Upper lobe of left lung (tissue), 6 donors: ENCODE measurements around the gene DNAAF9. TPM values are rescaled to one million over a fixed set of nuclear protein-coding genes. Genes with fewer than 3 reads are reported as not detected.

Source experiments
- ATAC-seq, 2 donors: fragments of 200-7000 bp; cut with Tn5 transposase; one replicate each; pipeline ENCODE4 v1.9.1; 2022; ENCODE audit warnings: mild to moderate bottlenecking in 2 of 2, moderate library complexity in 2 of 2; ENCODE audit not compliant: low FRiP score in 2 of 2
- DNase-seq, 2 donors: peaks; one replicate each; pipeline ENCODE4 v3.0.0-alpha.2; 2019 to 2020
- H3K27ac ChIP-seq, 4 donors: fragments of 200-600 bp; sonication (generic); one replicate each; pipeline ENCODE4 v1.5.1; 2016 to 2019
- H3K27me3 ChIP-seq, 4 donors: fragments of 200-600 bp; sonication (generic); one replicate each; pipeline ENCODE4 v1.5.1; 2017 to 2019
- H3K36me3 ChIP-seq, 4 donors: fragments of 200-600 bp; sonication (generic); one replicate each; pipeline ENCODE4 v1.5.1; 2016 to 2019
- H3K4me1 ChIP-seq, 4 donors: fragments of 200-600 bp; sonication (generic); one replicate each; pipeline ENCODE4 v1.5.1; 2018 to 2019
- H3K4me3 ChIP-seq, 4 donors: fragments of 200-600 bp; sonication (generic); one replicate each; pipeline ENCODE4 v1.5.1; 2017 to 2019; ENCODE audit warnings: mild to moderate bottlenecking in 2 of 4, moderate library complexity in 1 of 4
- H3K9me3 ChIP-seq, 4 donors: fragments of 200-600 bp; sonication (generic); one replicate each; pipeline ENCODE4 v1.5.1; 2018 to 2019
- EP300 ChIP-seq, 4 donors: sonication (generic); formaldehyde crosslinking; IDR thresholded peaks; one replicate each; pipeline ENCODE4 v1.5.1; 2017; ENCODE audit warnings: antibody characterized with exemption in 4 of 4, control low read depth in 2 of 4
- POLR2A ChIP-seq, 4 donors: fragments of 450-650 bp; IDR thresholded peaks; one replicate each; pipeline ENCODE4 v1.5.1; 2016 to 2017; ENCODE audit warnings: antibody characterized with exemption in 4 of 4, mild to moderate bottlenecking in 2 of 4
- POLR2AphosphoS5 ChIP-seq, 2 donors: sonication (generic); formaldehyde crosslinking; IDR thresholded peaks; one replicate each; pipeline ENCODE4 v1.5.1; 2017; ENCODE audit warnings: antibody characterized with exemption in 2 of 2
- WGBS, 2 donors: methylation state at CpG; one replicate each; pipeline ENCODE4 v1.1.5; 2017 to 2018; 5-methylcytosine and 5-hydroxymethylcytosine counted together
- total RNA-seq, 6 donors: library from RNA; depleted of rRNA in 4 of 6; stranded (reverse); fragments of >200 nt in 4 of 6; gene quantifications; one replicate each; pipeline versions ENCODE4 v1.1.0 to v1.2.1, GENCODE V29; 2016 to 2021
- TF ChIP-seq, protein P1 (sequence below), 6 experiments: fragments of 450-650 bp in 4 of 6; fragments of 200-600 bp in 2 of 6; sonication (generic) in 2 of 6; IDR thresholded peaks; one replicate each; pipeline ENCODE4 v1.5.1; 2016 to 2019; ENCODE audit warnings: antibody characterized with exemption in 6 of 6
- donor health status: DM: no; HTN: no; CAD: no; lungs with moderate emphysema.
- donor health status: DM: no; HTN: yes; CAD: no; lungs with severe emphysema.

Gene DNAAF9
- 10 to 100 TPM; 17.6 to 45.1 (median 23.7) TPM for total RNA-seq

DNA sequence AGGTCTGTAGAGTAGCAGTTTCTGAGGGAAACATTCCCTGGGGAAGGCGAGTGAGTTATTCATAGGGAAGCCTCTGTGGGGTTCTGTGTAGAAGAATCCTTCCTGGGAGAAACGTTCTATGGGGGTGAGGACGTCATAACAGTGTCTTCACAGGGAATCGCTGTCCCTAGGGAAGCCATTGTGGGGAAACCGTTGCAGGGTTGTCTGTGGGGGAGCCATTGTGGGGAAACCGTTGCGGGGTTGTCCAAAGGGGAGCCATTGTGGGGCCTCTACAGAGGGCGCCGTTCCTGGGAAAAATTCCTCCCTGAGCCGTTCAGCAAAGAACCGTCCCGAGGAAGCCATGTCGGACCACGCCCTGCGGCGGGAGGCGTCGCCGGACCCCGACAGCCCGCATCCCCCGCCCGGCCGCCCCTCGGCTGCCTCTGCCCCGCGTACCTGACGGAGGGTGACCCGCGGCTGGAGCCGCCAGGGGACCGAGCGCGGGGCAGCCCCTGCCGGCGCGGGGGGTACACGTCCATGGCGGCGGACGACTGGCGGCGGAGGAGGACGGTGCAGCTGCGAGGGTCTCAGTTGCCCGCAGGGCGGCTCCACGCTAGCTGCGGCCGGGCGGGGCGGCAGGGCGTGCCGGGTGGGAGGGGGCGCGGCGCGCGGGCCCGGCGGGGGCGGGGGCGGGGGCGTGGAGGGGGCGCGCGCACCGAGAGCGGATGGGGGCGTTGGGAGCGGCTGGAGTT lies at the start of gene DNAAF9:
TSS of gene DNAAF9 (minus strand) at position 630 of the 731 bp plus-strand sequence. CDS start at position 518, 112 bp downstream.
- Histone ChIP-seq H3K27ac (peak within 1 kb of the TSS; percentile 88 to 93 (median 91)), H3K4me3 (peak within 1 kb of the TSS; percentile 74 to 96 (median 90)), H3K27me3 (no peaks in the 10 kb centered on the region), H3K4me1 (peaks cover 8 to 27% (median 18%) of the 10 kb centered on the region in 4 donors), H3K36me3 (no peaks in the 10 kb centered on the region), H3K9me3 (no peaks in the 10 kb centered on the region)
- TF ChIP-seq, protein P1, sequence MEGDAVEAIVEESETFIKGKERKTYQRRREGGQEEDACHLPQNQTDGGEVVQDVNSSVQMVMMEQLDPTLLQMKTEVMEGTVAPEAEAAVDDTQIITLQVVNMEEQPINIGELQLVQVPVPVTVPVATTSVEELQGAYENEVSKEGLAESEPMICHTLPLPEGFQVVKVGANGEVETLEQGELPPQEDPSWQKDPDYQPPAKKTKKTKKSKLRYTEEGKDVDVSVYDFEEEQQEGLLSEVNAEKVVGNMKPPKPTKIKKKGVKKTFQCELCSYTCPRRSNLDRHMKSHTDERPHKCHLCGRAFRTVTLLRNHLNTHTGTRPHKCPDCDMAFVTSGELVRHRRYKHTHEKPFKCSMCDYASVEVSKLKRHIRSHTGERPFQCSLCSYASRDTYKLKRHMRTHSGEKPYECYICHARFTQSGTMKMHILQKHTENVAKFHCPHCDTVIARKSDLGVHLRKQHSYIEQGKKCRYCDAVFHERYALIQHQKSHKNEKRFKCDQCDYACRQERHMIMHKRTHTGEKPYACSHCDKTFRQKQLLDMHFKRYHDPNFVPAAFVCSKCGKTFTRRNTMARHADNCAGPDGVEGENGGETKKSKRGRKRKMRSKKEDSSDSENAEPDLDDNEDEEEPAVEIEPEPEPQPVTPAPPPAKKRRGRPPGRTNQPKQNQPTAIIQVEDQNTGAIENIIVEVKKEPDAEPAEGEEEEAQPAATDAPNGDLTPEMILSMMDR (IDR thresholded peaks at IDR 0.05): peak; percentile 58 to 95 (median 73)
- peak in 1 of 2 donors; percentile 37 for TF ChIP-seq POLR2AphosphoS5 (IDR thresholded peaks at IDR 0.05)
- TF ChIP-seq POLR2A (IDR thresholded peaks at IDR 0.05): peak in 2 of 4 donors; percentile 48 to 52
- TF ChIP-seq EP300 (IDR thresholded peaks at IDR 0.05): no peak
- DNase-seq: peak in 1 of 2 donors; percentile 95
- 0% methylated on average over 5 to 13 of the region's 71 CpGs for WGBS, 2 donors
- ATAC-seq: peak; percentile 47 to 81

DNA sequence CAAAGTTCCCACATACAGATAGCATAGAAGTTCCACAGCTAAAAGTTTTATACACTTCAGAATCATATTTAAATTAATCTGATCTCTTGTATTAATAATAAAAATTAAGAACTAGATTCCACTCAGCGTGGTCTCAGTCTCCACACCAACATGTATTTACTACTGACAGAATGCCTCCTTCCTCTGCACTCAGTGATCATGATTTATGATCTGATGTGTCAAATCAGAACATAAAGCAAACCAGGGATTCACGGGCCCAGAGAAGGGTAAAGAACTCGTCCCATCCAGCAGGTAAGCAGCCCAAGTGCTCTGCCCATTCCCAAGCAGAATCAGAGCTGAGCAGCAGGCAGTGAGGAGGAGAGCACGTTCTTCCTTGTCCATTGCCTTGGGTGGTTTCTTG lies 49.2 kb upstream of the DNAAF9 start:
- no peak overlapping the region for H3K27ac ChIP-seq
- H3K9me3 ChIP-seq: no peaks in the 10 kb centered on the region
- H3K36me3 ChIP-seq: no peaks in the 10 kb centered on the region
- WGBS, 2 donors: 50 to 63% methylated on average over 4 of the region's 4 CpGs
- DNase-seq (no peak), ATAC-seq (no peak)
- TF ChIP-seq EP300 (IDR thresholded peaks at IDR 0.05) (no peak), POLR2AphosphoS5 (IDR thresholded peaks at IDR 0.05) (no peak), POLR2A (IDR thresholded peaks at IDR 0.05) (no peak)
- TF ChIP-seq, protein P1 (IDR thresholded peaks at IDR 0.05): no peak
- no peaks in the 10 kb centered on the region for H3K4me1 ChIP-seq
- no peak overlapping the region for H3K4me3 ChIP-seq
- no peaks in the 10 kb centered on the region for H3K27me3 ChIP-seq

DNA sequence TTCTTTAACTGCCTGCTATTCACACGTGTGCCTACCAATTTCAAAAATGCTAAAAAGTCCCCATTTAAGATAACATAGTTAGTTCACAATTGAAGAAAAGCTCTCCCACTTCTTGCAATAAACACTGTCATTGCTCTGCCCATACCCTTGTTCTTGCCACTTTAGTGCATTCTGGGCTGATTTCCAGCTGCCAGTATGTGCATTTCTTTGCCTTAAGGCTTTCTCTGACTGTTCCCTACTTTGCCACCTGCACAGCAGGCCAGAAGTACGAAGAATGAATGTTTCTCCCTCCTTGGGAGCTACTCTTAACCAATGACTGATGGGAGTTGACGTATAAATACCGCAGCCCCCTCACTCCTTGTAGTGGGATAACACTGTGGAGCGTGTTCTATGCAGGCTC lies 47.4 kb upstream of the DNAAF9 start:
- TF ChIP-seq POLR2AphosphoS5 (IDR thresholded peaks at IDR 0.05) (no peak), EP300 (IDR thresholded peaks at IDR 0.05) (no peak), POLR2A (IDR thresholded peaks at IDR 0.05) (no peak)
- TF ChIP-seq, protein P1 (IDR thresholded peaks at IDR 0.05): no peak
- no peak for ATAC-seq
- DNase-seq: no peak
- WGBS, 2 donors: 63 to 71% methylated on average over 5 of the region's 5 CpGs
- Histone ChIP-seq H3K27ac (no peak overlapping the region), H3K36me3 (no peaks in the 10 kb centered on the region), H3K4me1 (no peaks in the 10 kb centered on the region), H3K4me3 (no peak overlapping the region), H3K9me3 (no peaks in the 10 kb centered on the region), H3K27me3 (no peaks in the 10 kb centered on the region)

DNA sequence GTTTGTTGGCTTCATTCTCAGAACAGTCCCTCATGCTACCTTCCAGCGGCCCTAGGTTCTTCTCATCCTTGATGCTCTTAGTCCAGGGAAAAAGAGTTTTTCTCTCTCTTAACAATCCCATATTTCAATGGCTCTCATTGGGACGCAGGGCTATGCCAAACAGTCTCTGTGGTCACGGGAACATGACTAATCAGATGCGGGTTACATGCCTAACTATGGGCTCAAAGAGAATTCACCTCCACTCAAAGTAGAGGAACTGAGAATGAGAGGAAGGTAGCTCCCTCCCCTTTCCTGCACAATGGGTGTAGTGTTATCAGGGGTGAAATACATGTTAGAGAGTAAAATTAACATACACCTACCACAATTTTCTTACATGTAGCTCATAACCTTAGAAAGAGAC lies 45.2 kb upstream of the DNAAF9 start:
- ATAC-seq: no peak
- WGBS, 2 donors: 75 to 90% methylated on average over 4 of the region's 4 CpGs
- H3K4me1 ChIP-seq: no peaks in the 10 kb centered on the region

More for the DNA sequence above, 45.2 kb upstream of the DNAAF9 start:
- no peaks in the 10 kb centered on the region for H3K9me3 ChIP-seq
- DNase-seq: no peak
- TF ChIP-seq POLR2AphosphoS5 (IDR thresholded peaks at IDR 0.05) (no peak), POLR2A (IDR thresholded peaks at IDR 0.05) (no peak), EP300 (IDR thresholded peaks at IDR 0.05) (no peak)
- TF ChIP-seq, protein P1 (IDR thresholded peaks at IDR 0.05): no peak
- H3K27ac ChIP-seq: no peak overlapping the region
- no peaks in the 10 kb centered on the region for H3K27me3 ChIP-seq
- no peaks in the 10 kb centered on the region for H3K36me3 ChIP-seq
- no peak overlapping the region for H3K4me3 ChIP-seq
